ENCODE data around the gene CLEC9A.

The CLEC9A gene
- 0 reads per million in 3 donors for total RNA-seq

- Histone ChIP-seq H3K27ac (ENCODE audit: insufficient read depth, low read length, poor library complexity, severe bottlenecking) (no peak within 1 kb of the TSS), H3K9me3 (ENCODE audit: control insufficient read depth, low read length) (no peaks in the 10 kb centered on the region), H3K36me3 (ENCODE audit: control insufficient read depth, insufficient read depth, low read length) (no peaks in the 10 kb centered on the region), H3K27me3 (replicated peaks; ENCODE audit: control insufficient read depth, insufficient read depth, low read length, poor library complexity, severe bottlenecking) (no peaks in the 10 kb centered on the region), H3K4me1 (ENCODE audit: control insufficient read depth, insufficient read depth, low read length, poor library complexity, severe bottlenecking) (no peaks in the 10 kb centered on the region), H3K4me3 (ENCODE audit: insufficient read depth, low read depth, low read length, poor library complexity, severe bottlenecking) (no peak within 1 kb of the TSS)
- no peak for DNase-seq
Measured at GRCh38 chr12:10030446-10030845, at the start of gene CLEC9A. Gene CLEC9A, plus strand, starts transcription at chr12:10030682. Its CDS starts 22,006 bp downstream, at chr12:10052688.

GRCh38 chr12:9991876-9992275, 38.6 kb upstream of the CLEC9A start:
- no peaks in the 10 kb centered on the region for H3K4me1 ChIP-seq (ENCODE audit: control insufficient read depth, insufficient read depth, low read length, poor library complexity, severe bottlenecking)
- H3K36me3 ChIP-seq (ENCODE audit: control insufficient read depth, insufficient read depth, low read length), result no peaks in the 10 kb centered on the region
- no peaks in the 10 kb centered on the region for H3K27me3 ChIP-seq (replicated peaks; ENCODE audit: control insufficient read depth, insufficient read depth, low read length, poor library complexity, severe bottlenecking)
- H3K4me3 ChIP-seq (ENCODE audit: insufficient read depth, low read depth, low read length, poor library complexity, severe bottlenecking), result no peak overlapping the region
- H3K27ac ChIP-seq (ENCODE audit: insufficient read depth, low read length, poor library complexity, severe bottlenecking), result no peak overlapping the region
- DNase-seq, result no peak
- H3K9me3 ChIP-seq (ENCODE audit: control insufficient read depth, low read length), result no peaks in the 10 kb centered on the region

- Histone ChIP-seq H3K4me1 (ENCODE audit: control insufficient read depth, insufficient read depth, low read length, poor library complexity, severe bottlenecking) (no peaks in the 10 kb centered on the region), H3K27me3 (replicated peaks; ENCODE audit: control insufficient read depth, insufficient read depth, low read length, poor library complexity, severe bottlenecking) (no peaks in the 10 kb centered on the region), H3K27ac (ENCODE audit: insufficient read depth, low read length, poor library complexity, severe bottlenecking) (no peak overlapping the region), H3K4me3 (ENCODE audit: insufficient read depth, low read depth, low read length, poor library complexity, severe bottlenecking) (no peak overlapping the region), H3K36me3 (ENCODE audit: control insufficient read depth, insufficient read depth, low read length) (no peaks in the 10 kb centered on the region), H3K9me3 (ENCODE audit: control insufficient read depth, low read length) (no peaks in the 10 kb centered on the region)
- no peak for DNase-seq
Measured at GRCh38 chr12:9992296-9992695, 38.2 kb upstream of the CLEC9A start.

DNA sequence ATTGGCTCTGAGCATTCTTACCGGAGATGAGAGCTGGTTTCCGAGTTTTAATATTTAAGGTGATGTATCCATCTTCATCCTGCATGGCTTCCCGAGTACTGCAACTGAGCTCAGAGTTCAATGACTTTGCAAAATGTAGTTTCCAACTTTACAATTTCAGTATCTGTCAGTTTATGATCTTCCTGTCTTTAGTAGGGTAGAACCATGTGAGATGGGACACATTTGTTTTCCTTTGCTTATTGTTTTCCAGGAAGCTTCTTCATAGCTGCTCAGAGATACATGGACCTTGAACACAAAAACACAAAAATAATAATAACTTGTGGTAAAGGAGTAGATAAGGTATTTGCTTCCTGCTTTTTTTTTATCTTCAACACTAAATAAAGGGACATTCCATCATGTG, 31.5 kb upstream of the CLEC9A start, which contains the start of gene CLEC1B:
Gene CLEC1B, minus strand, starts transcription at position 106 of the 400 bp plus-strand sequence. Its CDS starts 21 bp downstream, at position 85.
- DNase-seq, result no peak
- Histone ChIP-seq H3K27ac (ENCODE audit: insufficient read depth, low read length, poor library complexity, severe bottlenecking) (no peak within 1 kb of the TSS), H3K4me3 (ENCODE audit: insufficient read depth, low read depth, low read length, poor library complexity, severe bottlenecking) (no peak within 1 kb of the TSS), H3K4me1 (ENCODE audit: control insufficient read depth, insufficient read depth, low read length, poor library complexity, severe bottlenecking) (no peaks in the 10 kb centered on the region), H3K36me3 (ENCODE audit: control insufficient read depth, insufficient read depth, low read length) (no peaks in the 10 kb centered on the region), H3K27me3 (replicated peaks; ENCODE audit: control insufficient read depth, insufficient read depth, low read length, poor library complexity, severe bottlenecking) (no peaks in the 10 kb centered on the region), H3K9me3 (ENCODE audit: control insufficient read depth, low read length) (no peaks in the 10 kb centered on the region)

DNA sequence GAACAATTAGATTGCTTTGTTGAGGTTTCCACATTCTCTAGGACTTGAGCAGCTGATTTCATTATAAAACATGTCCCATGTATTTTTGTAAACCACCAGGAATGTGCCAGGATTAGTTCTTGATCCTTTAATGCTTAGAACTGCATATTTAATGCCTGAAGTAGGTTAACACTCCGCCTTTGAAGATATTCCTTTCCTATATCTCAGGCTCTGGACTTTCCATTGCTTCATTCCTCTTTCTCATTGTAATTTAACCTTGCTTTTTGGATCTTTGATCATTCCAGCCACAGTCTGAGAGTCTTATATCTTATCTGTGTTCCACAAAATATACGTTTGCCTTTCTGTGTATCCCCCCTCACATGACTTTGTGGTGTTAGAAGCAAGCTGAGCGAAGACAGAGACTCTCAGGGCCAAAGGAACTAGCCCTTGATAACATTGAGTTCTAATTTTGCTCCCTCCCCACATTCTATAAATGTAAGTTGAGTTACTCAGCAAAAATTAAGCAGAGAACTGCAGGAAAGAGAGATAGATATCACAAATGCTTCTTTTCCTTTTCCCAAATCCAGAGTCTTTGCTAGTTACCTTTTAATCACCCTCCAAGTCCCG, 29.2 kb upstream of the CLEC9A start:
- Histone ChIP-seq H3K4me3 (ENCODE audit: insufficient read depth, low read depth, low read length, poor library complexity, severe bottlenecking) (no peak overlapping the region), H3K27ac (ENCODE audit: insufficient read depth, low read length, poor library complexity, severe bottlenecking) (no peak overlapping the region), H3K36me3 (ENCODE audit: control insufficient read depth, insufficient read depth, low read length) (no peaks in the 10 kb centered on the region), H3K27me3 (replicated peaks; ENCODE audit: control insufficient read depth, insufficient read depth, low read length, poor library complexity, severe bottlenecking) (no peaks in the 10 kb centered on the region), H3K4me1 (ENCODE audit: control insufficient read depth, insufficient read depth, low read length, poor library complexity, severe bottlenecking) (no peaks in the 10 kb centered on the region), H3K9me3 (ENCODE audit: control insufficient read depth, low read length) (no peaks in the 10 kb centered on the region)
- DNase-seq, result no peak

- Histone ChIP-seq H3K4me3 (ENCODE audit: insufficient read depth, low read depth, low read length, poor library complexity, severe bottlenecking) (no peak overlapping the region), H3K9me3 (ENCODE audit: control insufficient read depth, low read length) (no peaks in the 10 kb centered on the region), H3K36me3 (ENCODE audit: control insufficient read depth, insufficient read depth, low read length) (no peaks in the 10 kb centered on the region), H3K4me1 (ENCODE audit: control insufficient read depth, insufficient read depth, low read length, poor library complexity, severe bottlenecking) (no peaks in the 10 kb centered on the region), H3K27me3 (replicated peaks; ENCODE audit: control insufficient read depth, insufficient read depth, low read length, poor library complexity, severe bottlenecking) (no peaks in the 10 kb centered on the region), H3K27ac (ENCODE audit: insufficient read depth, low read length, poor library complexity, severe bottlenecking) (no peak overlapping the region)
- no peak for DNase-seq
Measured at GRCh38 chr12:10012630-10013330, 17.7 kb upstream of the CLEC9A start.

DNA sequence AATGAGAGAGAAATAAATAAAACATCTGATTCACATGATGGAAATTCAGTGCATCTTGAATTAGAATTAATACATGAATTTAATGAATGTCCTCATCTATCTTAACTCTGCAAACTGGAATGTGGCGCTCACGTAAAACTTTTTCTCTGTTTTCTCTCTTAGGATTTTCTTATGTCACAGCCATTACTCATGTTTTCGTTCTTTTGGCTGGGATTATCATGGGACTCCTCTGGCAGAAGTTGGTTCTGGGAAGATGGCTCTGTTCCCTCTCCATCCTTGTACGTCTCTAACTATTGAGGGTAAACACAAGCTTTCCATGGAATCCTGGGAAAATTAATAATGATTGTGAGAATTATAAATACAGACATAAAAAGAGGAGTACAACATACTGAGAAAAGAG, 15.0 kb upstream of the CLEC9A start:
- Histone ChIP-seq H3K27ac (ENCODE audit: insufficient read depth, low read length, poor library complexity, severe bottlenecking) (no peak overlapping the region), H3K9me3 (ENCODE audit: control insufficient read depth, low read length) (no peaks in the 10 kb centered on the region), H3K4me3 (ENCODE audit: insufficient read depth, low read depth, low read length, poor library complexity, severe bottlenecking) (no peak overlapping the region), H3K27me3 (replicated peaks; ENCODE audit: control insufficient read depth, insufficient read depth, low read length, poor library complexity, severe bottlenecking) (no peaks in the 10 kb centered on the region), H3K36me3 (ENCODE audit: control insufficient read depth, insufficient read depth, low read length) (no peaks in the 10 kb centered on the region), H3K4me1 (ENCODE audit: control insufficient read depth, insufficient read depth, low read length, poor library complexity, severe bottlenecking) (no peaks in the 10 kb centered on the region)
- no peak for DNase-seq

DNA sequence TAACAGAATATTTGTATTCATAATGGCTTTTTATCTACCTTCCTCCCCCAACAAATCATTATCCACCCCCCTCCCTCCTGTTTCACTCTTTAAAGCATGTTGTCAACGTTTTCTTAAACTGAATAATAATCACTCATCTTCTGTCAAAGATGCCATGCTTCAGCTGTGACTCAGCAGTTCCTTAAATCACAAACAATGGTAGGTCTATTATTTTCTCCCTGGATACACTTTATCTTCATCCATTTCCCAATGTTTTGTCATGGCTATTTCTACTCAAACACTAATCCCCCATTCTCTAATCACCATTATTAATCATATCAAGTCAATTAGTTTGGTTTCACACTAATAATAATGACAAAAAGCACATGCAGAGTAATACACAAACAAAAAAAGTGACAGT, 13.6 kb upstream of the CLEC9A start:
- no peak for DNase-seq
- Histone ChIP-seq H3K36me3 (ENCODE audit: control insufficient read depth, insufficient read depth, low read length) (no peaks in the 10 kb centered on the region), H3K27ac (ENCODE audit: insufficient read depth, low read length, poor library complexity, severe bottlenecking) (no peak overlapping the region), H3K4me3 (ENCODE audit: insufficient read depth, low read depth, low read length, poor library complexity, severe bottlenecking) (no peak overlapping the region), H3K4me1 (ENCODE audit: control insufficient read depth, insufficient read depth, low read length, poor library complexity, severe bottlenecking) (no peaks in the 10 kb centered on the region), H3K27me3 (replicated peaks; ENCODE audit: control insufficient read depth, insufficient read depth, low read length, poor library complexity, severe bottlenecking) (no peaks in the 10 kb centered on the region), H3K9me3 (ENCODE audit: control insufficient read depth, low read length) (no peaks in the 10 kb centered on the region)

- DNase-seq, result no peak
- Histone ChIP-seq H3K27me3 (replicated peaks; ENCODE audit: control insufficient read depth, insufficient read depth, low read length, poor library complexity, severe bottlenecking) (no peaks in the 10 kb centered on the region), H3K9me3 (ENCODE audit: control insufficient read depth, low read length) (no peaks in the 10 kb centered on the region), H3K4me3 (ENCODE audit: insufficient read depth, low read depth, low read length, poor library complexity, severe bottlenecking) (no peak overlapping the region), H3K27ac (ENCODE audit: insufficient read depth, low read length, poor library complexity, severe bottlenecking) (no peak overlapping the region), H3K36me3 (ENCODE audit: control insufficient read depth, insufficient read depth, low read length) (no peaks in the 10 kb centered on the region), H3K4me1 (ENCODE audit: control insufficient read depth, insufficient read depth, low read length, poor library complexity, severe bottlenecking) (no peaks in the 10 kb centered on the region)
Measured at GRCh38 chr12:10018386-10018785, 12.1 kb upstream of the CLEC9A start.

DNA sequence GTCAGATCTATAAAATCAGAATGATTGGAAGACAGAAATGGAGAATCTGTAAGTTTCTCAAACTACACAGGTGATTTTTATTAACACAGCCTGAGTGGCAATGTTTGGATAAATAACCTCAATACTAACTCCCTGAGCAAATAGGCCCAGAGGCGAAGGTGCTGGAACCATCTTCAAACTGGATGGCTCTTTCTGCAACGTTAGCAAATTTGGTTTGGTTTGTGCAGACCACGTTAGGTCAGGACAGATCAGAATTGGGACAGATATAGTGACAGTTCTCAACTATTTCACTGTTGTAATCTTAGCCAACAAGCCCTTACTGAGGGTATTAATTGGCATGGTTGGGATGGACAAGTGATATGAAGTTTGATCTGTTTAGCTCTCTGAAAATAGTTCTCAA, 9.1 kb upstream of the CLEC9A start:
- Histone ChIP-seq H3K4me3 (ENCODE audit: insufficient read depth, low read depth, low read length, poor library complexity, severe bottlenecking) (no peak overlapping the region), H3K9me3 (ENCODE audit: control insufficient read depth, low read length) (no peaks in the 10 kb centered on the region), H3K27ac (ENCODE audit: insufficient read depth, low read length, poor library complexity, severe bottlenecking) (no peak overlapping the region), H3K4me1 (ENCODE audit: control insufficient read depth, insufficient read depth, low read length, poor library complexity, severe bottlenecking) (no peaks in the 10 kb centered on the region), H3K27me3 (replicated peaks; ENCODE audit: control insufficient read depth, insufficient read depth, low read length, poor library complexity, severe bottlenecking) (peaks cover 5% of the 10 kb centered on the region), H3K36me3 (ENCODE audit: control insufficient read depth, insufficient read depth, low read length) (no peaks in the 10 kb centered on the region)
- no peak for DNase-seq
